ENCODE results near the gene LAMA4.

GRCh38 chr6:112254921-112255320 lies 554 bp upstream of the LAMA4 start:
- TF ChIP-seq POLR2AphosphoS5 (IDR thresholded peaks at IDR 0.05; ENCODE audit: borderline replicate concordance, low read depth, low read length) (no peak), EZH2 (IDR thresholded peaks at IDR 0.05) (no peak)

Measured in SK-N-MC (cell line).